HEK293 (cell line): ENCODE data around the gene ETHE1.

Experiments
- CTCF ChIA-PET: fragments of 350-600 bp; formaldehyde crosslinking; extraction: SDS; loops from one replicate; lab custom pipeline; 2021; ENCODE audit warnings: antibody characterized with exemption; lab: Yijun Ruan, JAX
- POLR2A ChIA-PET: fragments of 300-600 bp; formaldehyde crosslinking; extraction: SDS; loops from one replicate; lab custom pipeline; 2020; ENCODE audit warnings: antibody characterized with exemption, inconsistent platforms; lab: Yijun Ruan, JAX
- H3K27ac ChIP-seq: fragments of 200-500 bp; sonication (Bioruptor generic); 2 replicates; pipeline ENCODE4 v1.5.1; 2014; ENCODE audit warnings: low read depth, low read length, control low read depth, inconsistent platforms; ENCODE audit errors: extremely low read depth
- H3K36me3 ChIP-seq, 2 experiments: fragments of 200-500 bp in 1 of 2; sonication (Bioruptor generic) in 1 of 2; 1 replicate in 1 of 2; 2 replicates in 1 of 2; pipeline ENCODE4 v1.5.1; 2014 to 2017; ENCODE audit warnings: inconsistent platforms in 2 of 2, low read length in 2 of 2; ENCODE audit not compliant: control insufficient read depth in 2 of 2, insufficient read depth in 1 of 2
- H3K4me1 ChIP-seq: fragments of 200-500 bp; sonication (Bioruptor generic); 2 replicates; pipeline ENCODE4 v1.5.1; 2014; ENCODE audit warnings: mild to moderate bottlenecking, low read length, inconsistent platforms; ENCODE audit not compliant: control insufficient read depth, insufficient read depth
- H3K4me3 ChIP-seq: 2 replicates; pipeline ENCODE4 v1.5.1; 2011; ENCODE audit warnings: low read depth, mild to moderate bottlenecking, control low read depth, low read length, moderate library complexity
- H3K9me3 ChIP-seq: fragments of 200-500 bp; sonication (Bioruptor generic); 2 replicates; pipeline ENCODE4 v1.5.1; 2014; ENCODE audit warnings: low read depth, low read length, inconsistent platforms; ENCODE audit not compliant: control insufficient read depth, insufficient read depth
- EGR2 ChIP-seq: fragments of 450-650 bp; formaldehyde crosslinking; IDR thresholded peaks from 2 replicates; pipeline ENCODE4 v1.5.1; 2016; ENCODE audit warnings: low read depth, missing biosample characterization, missing genetic modification characterization
- HOXD13 ChIP-seq: sonication (generic); formaldehyde crosslinking; IDR thresholded peaks from 2 replicates; pipeline ENCODE4 v1.8.0; 2022; ENCODE audit warnings: missing genetic modification reagents, borderline replicate concordance
- IKZF3 ChIP-seq: fragments of 450-650 bp; IDR thresholded peaks from 2 replicates; pipeline ENCODE4 v1.5.0; 2018; ENCODE audit warnings: missing biosample characterization, mild to moderate bottlenecking, missing genetic modification characterization, moderate library complexity
- KLF1 ChIP-seq: fragments of 450-650 bp; formaldehyde crosslinking; IDR thresholded peaks from 2 replicates; pipeline ENCODE4 v1.5.1; 2016; ENCODE audit warnings: missing biosample characterization, missing genetic modification characterization
- KLF8 ChIP-seq: fragments of 450-650 bp; formaldehyde crosslinking; IDR thresholded peaks from 2 replicates; pipeline ENCODE4 v1.5.1; 2016; ENCODE audit warnings: missing biosample characterization, missing genetic modification characterization
- PRDM1 ChIP-seq: fragments of 450-650 bp; formaldehyde crosslinking; IDR thresholded peaks from 2 replicates; pipeline ENCODE4; 2016; ENCODE audit warnings: missing biosample characterization, missing genetic modification characterization
- ZBTB17 ChIP-seq: fragments of 450-650 bp; formaldehyde crosslinking; IDR thresholded peaks from 2 replicates; pipeline ENCODE4 v1.5.1; 2016; ENCODE audit warnings: missing biosample characterization, missing genetic modification characterization
- ZBTB48 ChIP-seq: fragments of 450-650 bp; formaldehyde crosslinking; IDR thresholded peaks from 2 replicates; pipeline ENCODE4 v1.5.1; 2016; ENCODE audit warnings: missing biosample characterization, missing genetic modification characterization
- ZNF121 ChIP-seq: fragments of 450-650 bp; formaldehyde crosslinking; IDR thresholded peaks from 2 replicates; pipeline ENCODE4 v1.5.1; 2016; ENCODE audit warnings: missing biosample characterization, missing genetic modification characterization
- ZNF132 ChIP-seq: fragments of 450-650 bp; formaldehyde crosslinking; IDR thresholded peaks from 2 replicates; pipeline ENCODE4 v1.5.1; 2017; ENCODE audit warnings: missing biosample characterization, missing genetic modification characterization, borderline replicate concordance
- ZNF146 ChIP-seq: fragments of 450-650 bp; formaldehyde crosslinking; IDR thresholded peaks from 2 replicates; pipeline ENCODE4 v1.5.1; 2016; ENCODE audit warnings: missing biosample characterization, missing genetic modification characterization
- ZNF239 ChIP-seq: fragments of 450-650 bp; formaldehyde crosslinking; IDR thresholded peaks from 2 replicates; pipeline ENCODE4 v1.5.1; 2016; ENCODE audit warnings: missing biosample characterization, missing genetic modification characterization
- ZNF510 ChIP-seq: fragments of 450-650 bp; formaldehyde crosslinking; IDR thresholded peaks from 2 replicates; pipeline ENCODE4 v1.5.1; 2018; ENCODE audit warnings: mild to moderate bottlenecking, missing genetic modification characterization, missing biosample characterization; ENCODE audit not compliant: insufficient replicate concordance
- ZNF658 ChIP-seq: fragments of 450-650 bp; formaldehyde crosslinking; IDR thresholded peaks from 2 replicates; pipeline ENCODE4; 2016; ENCODE audit warnings: missing biosample characterization, missing genetic modification characterization
- ZNF664 ChIP-seq: fragments of 450-650 bp; formaldehyde crosslinking; IDR thresholded peaks from 2 replicates; pipeline ENCODE4 v1.5.1; 2016; ENCODE audit warnings: missing biosample characterization, missing genetic modification characterization
- ZNF670 ChIP-seq: fragments of 450-650 bp; formaldehyde crosslinking; IDR thresholded peaks from 2 replicates; pipeline ENCODE4 v1.5.1; 2016; ENCODE audit warnings: missing biosample characterization, missing genetic modification characterization, low read depth
- TF ChIP-seq, protein P1 (sequence below): fragments of 450-650 bp; formaldehyde crosslinking; IDR thresholded peaks from 2 replicates; pipeline ENCODE4 v1.5.1; 2016; ENCODE audit warnings: missing biosample characterization, missing genetic modification characterization
- TF ChIP-seq, protein P2 (sequence below): fragments of 450-650 bp; formaldehyde crosslinking; IDR thresholded peaks from 2 replicates; pipeline ENCODE4 v1.5.1; 2016; ENCODE audit warnings: missing biosample characterization, missing genetic modification characterization
- TF ChIP-seq, protein P3 (sequence below): fragments of 450-650 bp; formaldehyde crosslinking; IDR thresholded peaks from 2 replicates; pipeline ENCODE4 v1.5.1; 2016; ENCODE audit warnings: missing biosample characterization, missing genetic modification characterization

The ETHE1 gene

DNA sequence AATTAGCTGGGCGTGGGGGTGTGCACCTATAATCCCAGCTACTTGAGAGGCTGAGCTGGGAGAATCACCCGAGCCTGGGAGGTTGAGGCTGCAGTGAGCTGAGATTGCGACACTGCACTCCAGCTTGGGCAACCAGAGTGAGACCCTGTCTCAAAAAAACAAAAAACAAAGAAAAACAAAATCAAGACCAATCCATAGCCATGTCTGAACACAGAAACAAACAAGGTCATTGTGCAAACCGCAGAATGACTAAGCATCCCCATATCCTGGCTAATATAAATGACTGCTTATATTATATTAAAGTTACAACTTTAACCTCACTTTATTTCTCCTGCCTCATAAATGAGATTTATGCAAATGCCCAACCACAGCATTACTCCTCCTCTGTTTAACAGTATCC lies 59.3 kb downstream of the ETHE1 start:
- H3K4me1 ChIP-seq, result peaks cover 13% of the 10 kb centered on the region; the same call in 1 of the 2 replicates
- no peaks in the 10 kb centered on the region for H3K9me3 ChIP-seq
- POLR2A ChIA-PET, result interaction anchor here (0.7 kb wide), 1 partner anchor 53 kb away, joined by 4 read pairs; no protein-coding TSS in a partner anchor
- no peaks in the 10 kb centered on the region for H3K36me3 ChIP-seq
- H3K4me3 ChIP-seq, result no peak overlapping the region
- CTCF ChIA-PET, result interaction anchor here (0.6 to 1.2 kb wide), 5 partner anchors 21 to 217 kb away, joined by 3 to 6 read pairs (median 4); no protein-coding TSS in a partner anchor
- H3K27ac ChIP-seq, result no peak overlapping the region
- TF ChIP-seq ZBTB17 (tag by site-specific recombination), result 0 out of 2 replicates have a peak, but pooled peaks have one; percentile 26
- no peak for TF ChIP-seq ZBTB48 (tag by site-specific recombination)

DNA sequence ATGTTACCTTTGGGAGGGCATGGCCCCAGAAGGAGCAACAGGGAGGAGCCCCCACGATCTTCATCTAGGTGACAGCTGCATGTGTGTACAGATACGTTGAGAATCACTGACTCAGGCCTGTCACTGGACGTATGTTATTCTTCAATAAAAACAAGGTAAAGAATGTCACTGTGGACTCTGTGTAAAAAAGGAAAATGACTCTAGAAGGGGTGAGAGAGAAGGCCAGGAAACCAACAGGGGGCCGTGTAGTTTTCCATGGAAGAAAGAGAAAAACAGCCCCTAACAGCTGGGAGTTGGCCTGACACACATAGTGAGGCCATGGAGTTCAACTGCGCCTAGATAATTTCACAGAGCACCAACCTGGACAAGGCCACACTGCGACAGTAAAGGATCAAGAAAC lies 59.7 kb downstream of the ETHE1 start:
- Histone ChIP-seq H3K36me3 (no peaks in the 10 kb centered on the region), H3K4me1 (peaks cover 13% of the 10 kb centered on the region; the same call in 1 of the 2 replicates), H3K9me3 (no peaks in the 10 kb centered on the region), H3K27ac (no peak overlapping the region; the same call in 1 of the 2 replicates)
- CTCF ChIA-PET, result interaction anchor here (0.5 to 1.2 kb wide), 7 partner anchors 20 to 218 kb away, joined by 3 to 6 read pairs (median 3); no protein-coding TSS in a partner anchor
- TF ChIP-seq HOXD13 (CRISPR knock-in tag), result no peak
- TF ChIP-seq, all 188 proteins: peak for 0
- POLR2A ChIA-PET, result no interaction called here
- H3K4me3 ChIP-seq, result no peak overlapping the region

DNA sequence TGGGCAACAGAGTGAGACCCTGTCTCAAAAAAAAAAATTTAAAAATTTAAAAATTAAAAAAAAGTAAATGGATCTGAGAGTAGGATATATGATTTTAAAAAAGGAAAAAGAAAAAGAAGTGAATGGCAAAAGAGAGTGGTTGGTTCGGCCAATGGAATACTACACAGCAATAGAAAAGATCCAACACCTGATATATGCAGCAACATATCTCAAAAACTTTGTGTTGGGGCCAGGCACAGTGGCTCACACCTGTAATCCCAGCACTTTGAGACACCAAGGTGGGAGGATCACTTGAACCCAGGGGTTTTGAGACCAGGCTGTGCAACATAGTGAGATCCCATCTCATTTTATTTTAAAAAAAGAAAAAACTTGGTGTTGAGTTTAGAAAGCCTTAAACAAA lies 60.2 kb downstream of the ETHE1 start:
- ChIA-PET CTCF (interaction anchor here (0.5 to 12.2 kb wide), 5 partner anchors 20 to 154 kb away, joined by 3 to 180 read pairs (median 4); no protein-coding TSS in a partner anchor), POLR2A (interaction anchor here (1.0 kb wide), 1 partner anchor 8 kb away, joined by 6 read pairs; no protein-coding TSS in a partner anchor)
- no peak overlapping the region for H3K27ac ChIP-seq
- peaks cover 13% of the 10 kb centered on the region; the same call in 1 of the 2 replicates for H3K4me1 ChIP-seq
- TF ChIP-seq, protein P1, sequence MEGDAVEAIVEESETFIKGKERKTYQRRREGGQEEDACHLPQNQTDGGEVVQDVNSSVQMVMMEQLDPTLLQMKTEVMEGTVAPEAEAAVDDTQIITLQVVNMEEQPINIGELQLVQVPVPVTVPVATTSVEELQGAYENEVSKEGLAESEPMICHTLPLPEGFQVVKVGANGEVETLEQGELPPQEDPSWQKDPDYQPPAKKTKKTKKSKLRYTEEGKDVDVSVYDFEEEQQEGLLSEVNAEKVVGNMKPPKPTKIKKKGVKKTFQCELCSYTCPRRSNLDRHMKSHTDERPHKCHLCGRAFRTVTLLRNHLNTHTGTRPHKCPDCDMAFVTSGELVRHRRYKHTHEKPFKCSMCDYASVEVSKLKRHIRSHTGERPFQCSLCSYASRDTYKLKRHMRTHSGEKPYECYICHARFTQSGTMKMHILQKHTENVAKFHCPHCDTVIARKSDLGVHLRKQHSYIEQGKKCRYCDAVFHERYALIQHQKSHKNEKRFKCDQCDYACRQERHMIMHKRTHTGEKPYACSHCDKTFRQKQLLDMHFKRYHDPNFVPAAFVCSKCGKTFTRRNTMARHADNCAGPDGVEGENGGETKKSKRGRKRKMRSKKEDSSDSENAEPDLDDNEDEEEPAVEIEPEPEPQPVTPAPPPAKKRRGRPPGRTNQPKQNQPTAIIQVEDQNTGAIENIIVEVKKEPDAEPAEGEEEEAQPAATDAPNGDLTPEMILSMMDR (tag by site-specific recombination), result no peak
- no peak for TF ChIP-seq ZNF239 (tag by site-specific recombination)
- TF ChIP-seq ZNF146, result peak; percentile 87
- peak; percentile 85 for TF ChIP-seq ZNF121
- peak; percentile 54; the same call in 1 of the 2 replicates for TF ChIP-seq ZNF664 (tag by site-specific recombination)
- TF ChIP-seq ZNF670 (tag by site-specific recombination), result no peak
- no peak for TF ChIP-seq ZNF510
- TF ChIP-seq, protein P2, sequence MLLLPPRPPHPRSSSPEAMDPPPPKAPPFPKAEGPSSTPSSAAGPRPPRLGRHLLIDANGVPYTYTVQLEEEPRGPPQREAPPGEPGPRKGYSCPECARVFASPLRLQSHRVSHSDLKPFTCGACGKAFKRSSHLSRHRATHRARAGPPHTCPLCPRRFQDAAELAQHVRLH (tag by site-specific recombination), result 0 out of 2 replicates have a peak, but pooled peaks have one; percentile 19
- TF ChIP-seq PRDM1 (tag by site-specific recombination), result 0 out of 2 replicates have a peak, but pooled peaks have one; percentile 5
- H3K36me3 ChIP-seq, result no peaks in the 10 kb centered on the region
- H3K9me3 ChIP-seq, result no peaks in the 10 kb centered on the region
- H3K4me3 ChIP-seq, result no peak overlapping the region

DNA sequence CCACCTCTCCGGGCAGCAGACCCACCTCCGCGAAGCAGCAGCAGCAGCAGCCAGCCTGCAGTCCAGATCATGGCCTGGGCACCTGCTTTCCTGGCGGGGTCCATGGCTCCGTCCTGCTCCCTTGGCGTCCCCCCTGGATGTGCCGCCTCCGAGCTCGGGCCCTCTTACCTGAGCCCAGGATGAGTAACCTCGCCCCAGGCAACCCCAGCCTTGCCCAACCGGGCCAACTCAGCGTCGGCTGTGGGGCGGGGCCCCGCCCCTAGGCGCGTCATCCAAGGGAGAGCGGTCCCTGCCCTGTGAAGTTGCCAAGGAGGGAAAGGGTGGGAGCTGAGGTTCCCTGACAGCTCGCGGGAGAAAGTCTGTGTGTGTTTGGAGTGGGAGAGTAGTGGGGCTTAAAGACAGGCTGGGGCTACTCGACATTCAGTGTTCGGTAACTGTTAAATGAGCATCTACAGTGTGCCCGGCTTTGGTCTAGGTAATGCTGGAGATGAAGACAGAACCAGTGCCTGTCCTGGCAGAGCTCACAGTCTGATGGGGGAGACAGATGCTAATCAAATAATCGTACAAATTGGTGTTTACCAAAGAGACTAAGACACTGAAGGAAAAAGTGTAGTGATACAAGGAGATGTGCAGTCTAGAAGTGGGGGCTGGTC lies 61.4 kb downstream of the ETHE1 start, which contains the start of gene LYPD3:
Gene LYPD3, minus strand, starts transcription at position 141 of the 653 bp plus-strand sequence. Its CDS starts 37 bp downstream, at position 104.
- H3K27ac ChIP-seq, result no peak within 1 kb of the TSS
- TF ChIP-seq KLF1 (tag by site-specific recombination), result peak; percentile 81
- 0 out of 2 replicates have a peak, but pooled peaks have one; percentile 3 for TF ChIP-seq ZNF658
- TF ChIP-seq IKZF3 (tag by site-specific recombination), result no peak
- peak; percentile 99 for TF ChIP-seq ZNF664 (tag by site-specific recombination)
- no peak for TF ChIP-seq ZNF132 (tag by site-specific recombination)
- TF ChIP-seq EGR2 (tag by site-specific recombination), result no peak
- TF ChIP-seq, protein P3, sequence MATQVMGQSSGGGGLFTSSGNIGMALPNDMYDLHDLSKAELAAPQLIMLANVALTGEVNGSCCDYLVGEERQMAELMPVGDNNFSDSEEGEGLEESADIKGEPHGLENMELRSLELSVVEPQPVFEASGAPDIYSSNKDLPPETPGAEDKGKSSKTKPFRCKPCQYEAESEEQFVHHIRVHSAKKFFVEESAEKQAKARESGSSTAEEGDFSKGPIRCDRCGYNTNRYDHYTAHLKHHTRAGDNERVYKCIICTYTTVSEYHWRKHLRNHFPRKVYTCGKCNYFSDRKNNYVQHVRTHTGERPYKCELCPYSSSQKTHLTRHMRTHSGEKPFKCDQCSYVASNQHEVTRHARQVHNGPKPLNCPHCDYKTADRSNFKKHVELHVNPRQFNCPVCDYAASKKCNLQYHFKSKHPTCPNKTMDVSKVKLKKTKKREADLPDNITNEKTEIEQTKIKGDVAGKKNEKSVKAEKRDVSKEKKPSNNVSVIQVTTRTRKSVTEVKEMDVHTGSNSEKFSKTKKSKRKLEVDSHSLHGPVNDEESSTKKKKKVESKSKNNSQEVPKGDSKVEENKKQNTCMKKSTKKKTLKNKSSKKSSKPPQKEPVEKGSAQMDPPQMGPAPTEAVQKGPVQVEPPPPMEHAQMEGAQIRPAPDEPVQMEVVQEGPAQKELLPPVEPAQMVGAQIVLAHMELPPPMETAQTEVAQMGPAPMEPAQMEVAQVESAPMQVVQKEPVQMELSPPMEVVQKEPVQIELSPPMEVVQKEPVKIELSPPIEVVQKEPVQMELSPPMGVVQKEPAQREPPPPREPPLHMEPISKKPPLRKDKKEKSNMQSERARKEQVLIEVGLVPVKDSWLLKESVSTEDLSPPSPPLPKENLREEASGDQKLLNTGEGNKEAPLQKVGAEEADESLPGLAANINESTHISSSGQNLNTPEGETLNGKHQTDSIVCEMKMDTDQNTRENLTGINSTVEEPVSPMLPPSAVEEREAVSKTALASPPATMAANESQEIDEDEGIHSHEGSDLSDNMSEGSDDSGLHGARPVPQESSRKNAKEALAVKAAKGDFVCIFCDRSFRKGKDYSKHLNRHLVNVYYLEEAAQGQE (tag by site-specific recombination), result no peak
- 0 out of 2 replicates have a peak, but pooled peaks have one; percentile 56 for TF ChIP-seq KLF8 (tag by site-specific recombination)
- TF ChIP-seq, all 188 proteins: peak for 4
- Histone ChIP-seq H3K36me3 (no peaks in the 10 kb centered on the region), H3K4me3 (no peak within 1 kb of the TSS), H3K9me3 (no peaks in the 10 kb centered on the region), H3K4me1 (peaks cover 13% of the 10 kb centered on the region; the same call in 1 of the 2 replicates)
- CTCF ChIA-PET, result interaction anchor here (0.6 to 12.2 kb wide), 6 partner anchors 11 to 89 kb away, joined by 3 to 180 read pairs (median 5); no protein-coding TSS in a partner anchor
- POLR2A ChIA-PET, result interaction anchor here (1.0 kb wide), 1 partner anchor 9 kb away, joined by 6 read pairs; no protein-coding TSS in a partner anchor
